HCEC 1CT (cell line): ENCODE data around the gene HBM.
"Not testable (repeated sequence)": the region's sequence is repeated elsewhere in the genome, so short reads cannot be mapped to it uniquely, and the experiment has no call there.

Experiments used
- DNase-seq: peaks from one replicate; pipeline ENCODE4 v3.0.0-alpha.2; 2017

The HBM gene

DNA sequence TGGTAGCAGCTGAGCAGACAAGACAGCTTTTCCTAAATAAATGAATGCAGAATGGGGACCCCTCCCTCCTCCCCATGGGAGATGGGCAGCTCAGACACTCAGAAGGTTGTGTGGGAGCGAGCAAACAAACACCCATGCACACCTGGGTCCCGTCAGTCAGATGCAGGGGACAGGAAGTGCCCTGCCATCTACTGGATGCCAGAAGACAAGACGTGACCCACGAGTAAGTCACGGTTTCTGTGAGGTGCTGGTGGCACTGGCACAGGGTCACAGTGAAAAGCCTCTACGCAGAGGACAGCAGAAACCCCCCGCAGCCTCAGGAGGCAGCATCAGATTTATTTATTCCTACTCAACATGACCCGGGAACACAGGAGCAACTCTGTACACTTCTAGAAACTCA, 22.9 kb downstream of the HBM start:
- no peak for DNase-seq

DNA sequence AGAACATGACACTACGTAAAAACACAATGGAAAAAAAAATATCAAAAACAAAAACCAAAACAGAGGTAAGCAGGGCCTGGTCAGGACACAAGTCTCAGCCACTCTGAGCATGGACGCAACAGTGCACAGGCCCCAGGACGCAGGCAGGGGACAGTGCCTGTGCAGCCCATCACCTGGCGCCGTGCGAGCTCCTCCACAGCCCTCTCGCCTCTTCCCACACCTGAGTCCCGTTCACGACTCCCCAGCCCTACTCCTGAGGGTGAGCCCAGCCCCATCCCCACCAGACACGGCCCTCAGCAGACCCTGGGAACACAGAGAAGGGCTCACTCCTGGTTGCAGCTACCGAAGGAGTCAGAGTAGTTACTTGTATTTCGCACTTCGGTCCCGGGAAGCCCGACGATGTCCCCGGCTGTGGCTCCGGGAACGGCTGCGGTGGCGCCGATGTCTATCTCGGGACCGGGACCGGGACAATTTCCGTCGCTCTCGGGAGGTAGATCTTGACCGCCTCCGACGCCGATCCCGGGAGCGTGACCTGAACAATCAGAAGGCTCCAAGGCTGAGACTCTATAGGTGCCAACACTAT, 23.9 kb downstream of the HBM start:
- DNase-seq: no peak

DNA sequence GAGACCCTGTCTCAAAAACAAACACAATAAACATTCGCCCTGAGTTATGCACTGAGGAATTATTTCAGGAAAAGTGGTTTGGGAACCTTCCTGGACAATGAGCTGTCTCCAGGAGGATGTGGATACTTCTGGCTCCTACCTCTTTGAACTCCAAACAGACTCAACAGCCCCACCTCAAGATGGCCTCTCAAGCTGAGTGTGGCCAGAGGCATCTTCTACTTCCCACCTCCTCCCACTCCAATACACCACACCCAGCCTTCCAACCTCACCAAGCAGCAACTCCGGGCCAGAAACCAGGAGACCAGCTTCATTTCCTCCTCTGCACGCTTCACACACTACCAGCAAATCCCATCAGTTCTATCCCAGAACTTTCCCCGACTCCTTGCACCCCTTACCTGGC, 26.1 kb downstream of the HBM start:
- DNase-seq: no peak

DNA sequence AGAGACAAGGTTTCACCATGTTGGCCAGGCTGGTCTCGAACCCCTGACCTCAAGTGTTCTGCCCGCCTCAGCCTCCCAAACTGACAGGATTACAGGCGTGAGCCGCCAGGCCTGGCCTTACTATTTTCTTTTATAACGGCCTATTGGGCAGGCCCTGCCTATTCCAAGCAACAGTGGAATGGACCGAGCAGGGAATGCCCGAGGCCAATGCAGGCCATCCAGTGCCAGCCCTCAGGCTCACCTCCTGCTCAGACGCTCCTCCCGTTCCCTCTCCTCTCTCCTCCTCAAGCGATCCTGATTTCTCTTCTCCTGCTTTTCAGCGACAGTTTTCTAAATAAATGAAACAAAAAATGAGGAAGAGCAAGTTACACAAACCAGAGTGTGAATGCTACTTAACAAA, 26.9 kb downstream of the HBM start:
- DNase-seq: no peak

DNA sequence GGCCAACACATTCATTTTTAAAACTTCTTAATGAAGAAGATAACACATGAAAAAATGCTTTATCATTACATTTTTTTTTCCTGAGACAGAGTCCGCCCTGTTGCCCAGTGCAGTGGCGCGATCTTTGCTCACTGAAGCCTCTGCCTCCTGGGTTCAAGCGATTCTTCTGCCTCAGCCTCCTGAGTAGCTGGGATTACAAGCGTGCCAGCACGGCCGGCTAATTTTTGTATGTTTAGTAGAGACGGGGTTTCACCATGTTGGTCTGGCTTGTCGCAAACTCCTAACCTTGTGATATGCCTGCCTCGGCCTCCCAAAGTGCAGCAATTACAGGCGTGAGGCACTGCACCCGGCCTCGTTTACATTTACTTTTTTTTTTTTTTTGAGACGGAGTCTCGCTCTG, 27.7 kb downstream of the HBM start:
- DNase-seq: no peak

DNA sequence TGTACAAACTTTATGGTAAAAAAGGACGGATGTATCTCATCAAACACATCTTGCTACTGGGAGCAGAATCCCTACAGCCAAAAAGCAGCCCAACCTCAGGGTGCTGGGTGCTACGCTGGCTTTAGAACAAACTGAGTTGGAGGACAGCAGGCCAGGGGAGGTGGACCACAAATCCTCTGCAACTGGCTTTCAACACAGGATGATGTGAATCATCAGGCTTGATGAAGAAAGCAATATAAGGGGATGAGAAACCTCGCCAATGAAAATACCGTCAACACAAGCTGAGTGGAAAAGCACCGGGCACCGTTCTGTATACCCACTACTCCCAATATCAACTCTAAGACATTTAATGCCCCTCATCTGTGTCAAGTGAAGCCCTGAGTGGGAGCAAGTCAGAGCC, 28.7 kb downstream of the HBM start:
- no peak for DNase-seq

DNA sequence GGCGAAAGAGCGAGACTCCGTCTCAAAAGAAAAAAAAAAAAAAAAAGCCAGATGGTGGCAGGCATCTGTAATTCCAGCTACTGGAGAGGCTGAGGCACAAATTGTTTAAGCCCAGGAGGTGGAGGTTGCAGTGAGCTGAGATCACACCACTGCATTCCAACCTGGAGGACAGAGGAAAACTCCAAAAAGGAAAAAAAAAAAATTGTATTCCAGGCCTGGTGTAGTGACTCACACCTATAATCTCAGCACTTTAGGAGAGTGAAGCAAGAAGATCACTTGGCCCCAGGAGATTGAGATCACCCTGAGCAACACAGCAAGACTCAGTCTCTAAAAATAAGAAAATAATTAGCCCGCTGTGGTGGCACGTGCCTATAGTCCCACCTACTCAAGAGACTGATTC, 34.6 kb downstream of the HBM start:
- DNase-seq: peak; percentile 70

DNA sequence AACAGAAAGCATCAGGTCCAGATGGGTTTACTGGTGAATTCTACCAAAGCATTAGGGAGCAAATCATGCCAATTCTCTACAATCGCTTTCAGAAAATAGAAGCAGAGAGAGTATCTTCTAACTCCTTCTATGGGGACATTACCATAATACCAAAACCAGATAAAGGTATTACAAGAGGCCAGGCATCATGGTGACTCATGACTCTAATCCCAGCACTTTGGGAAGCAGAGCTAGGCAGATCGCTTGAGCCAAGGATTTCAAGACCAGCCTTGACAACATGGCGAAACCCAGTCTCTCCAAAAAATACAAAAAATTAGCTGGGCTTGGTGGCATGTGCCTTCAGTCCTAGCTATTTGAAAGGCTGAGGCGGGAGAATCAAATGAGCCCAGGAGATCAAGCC, 37.5 kb downstream of the HBM start:
- no peak for DNase-seq

DNA sequence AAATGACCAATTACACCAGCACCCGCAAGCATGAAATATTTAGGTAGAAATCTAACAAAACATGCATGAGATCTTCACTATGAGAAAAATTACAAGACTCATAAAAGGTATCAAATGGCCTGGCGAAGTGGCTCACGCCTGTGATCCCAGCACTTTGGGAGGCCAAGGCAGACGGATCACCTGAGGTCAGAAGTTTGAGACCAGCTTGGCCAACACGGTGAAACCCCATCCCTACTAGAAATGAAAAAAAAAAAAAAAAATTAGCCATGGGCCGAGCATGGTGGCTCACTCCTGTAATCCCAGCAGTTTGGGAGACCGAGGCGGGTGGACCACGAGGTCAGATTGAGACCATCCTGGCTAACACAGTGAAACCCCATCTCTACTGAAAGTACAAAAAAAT, 38.3 kb downstream of the HBM start:
- not testable (repeated sequence) for DNase-seq

DNA sequence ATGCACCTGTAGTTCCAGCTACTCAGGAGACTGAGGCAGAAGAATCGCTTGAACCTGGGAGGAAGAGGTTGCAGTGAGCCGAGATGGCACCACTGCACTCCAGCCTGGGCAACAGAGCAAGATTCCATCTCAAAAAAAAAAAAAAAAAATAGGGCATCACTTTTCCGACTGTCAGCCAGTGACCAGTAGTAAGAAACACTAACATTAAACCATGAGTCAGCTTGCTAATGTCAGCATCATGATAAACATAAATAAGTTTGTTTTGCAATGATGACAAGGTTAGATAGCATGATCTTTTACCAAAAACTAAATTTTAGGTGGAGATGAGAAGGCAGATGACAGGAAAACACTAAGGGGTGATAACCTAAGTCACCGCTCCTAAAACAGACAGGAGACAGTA, 43.6 kb downstream of the HBM start:
- DNase-seq: not testable (repeated sequence)

DNA sequence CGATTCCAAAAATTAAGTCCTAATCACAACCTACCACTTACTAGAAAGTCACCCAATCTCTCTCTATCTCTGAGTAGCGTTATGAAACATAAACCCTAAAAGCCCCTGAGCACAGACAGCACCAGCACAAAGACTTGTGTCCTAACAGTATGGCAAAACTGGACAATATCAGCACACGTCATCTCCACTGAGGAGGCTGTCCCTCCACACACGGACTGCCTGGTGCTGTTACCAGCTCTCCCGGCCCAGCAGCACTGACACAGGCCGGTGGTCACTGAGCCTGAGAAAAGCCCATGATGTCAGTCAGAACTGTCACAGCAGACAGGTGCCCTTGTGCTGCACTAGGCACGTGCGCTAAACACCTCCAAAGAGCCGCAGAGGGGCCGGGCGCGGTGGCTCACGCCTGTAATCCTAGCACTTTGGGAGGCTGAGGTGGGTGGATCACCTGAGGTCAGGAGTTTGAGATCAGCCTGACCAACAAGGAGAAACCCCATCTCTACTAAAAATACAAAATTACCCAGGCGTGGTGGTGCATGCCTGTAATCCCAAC, 45.9 kb downstream of the HBM start:
- not testable (repeated sequence) for DNase-seq

DNA sequence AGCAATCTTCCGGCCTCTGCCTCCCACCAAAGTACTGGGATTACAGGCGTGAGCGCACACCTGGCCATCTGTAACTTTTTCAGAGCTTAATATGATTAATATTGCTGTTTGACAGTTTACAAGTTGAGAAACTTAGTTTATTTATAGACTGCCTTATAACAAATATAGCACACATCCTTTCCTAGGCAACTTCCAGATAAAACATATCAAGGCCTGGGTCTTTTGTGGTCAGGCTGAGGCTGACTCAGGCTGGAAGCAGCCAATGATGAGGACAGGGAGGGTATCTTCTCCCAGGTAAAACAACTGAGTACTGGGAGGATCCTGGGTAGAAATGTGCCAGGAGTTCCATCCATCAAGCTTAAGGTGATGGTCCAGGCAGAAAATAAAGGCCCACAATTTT, 47.2 kb downstream of the HBM start:
- no peak for DNase-seq
